ENCODE measurements around the gene ZMIZ1.
A peak's percentile ranks its signal among the peaks of the same experiment; 100 is the strongest.

The ZMIZ1 gene

DNA sequence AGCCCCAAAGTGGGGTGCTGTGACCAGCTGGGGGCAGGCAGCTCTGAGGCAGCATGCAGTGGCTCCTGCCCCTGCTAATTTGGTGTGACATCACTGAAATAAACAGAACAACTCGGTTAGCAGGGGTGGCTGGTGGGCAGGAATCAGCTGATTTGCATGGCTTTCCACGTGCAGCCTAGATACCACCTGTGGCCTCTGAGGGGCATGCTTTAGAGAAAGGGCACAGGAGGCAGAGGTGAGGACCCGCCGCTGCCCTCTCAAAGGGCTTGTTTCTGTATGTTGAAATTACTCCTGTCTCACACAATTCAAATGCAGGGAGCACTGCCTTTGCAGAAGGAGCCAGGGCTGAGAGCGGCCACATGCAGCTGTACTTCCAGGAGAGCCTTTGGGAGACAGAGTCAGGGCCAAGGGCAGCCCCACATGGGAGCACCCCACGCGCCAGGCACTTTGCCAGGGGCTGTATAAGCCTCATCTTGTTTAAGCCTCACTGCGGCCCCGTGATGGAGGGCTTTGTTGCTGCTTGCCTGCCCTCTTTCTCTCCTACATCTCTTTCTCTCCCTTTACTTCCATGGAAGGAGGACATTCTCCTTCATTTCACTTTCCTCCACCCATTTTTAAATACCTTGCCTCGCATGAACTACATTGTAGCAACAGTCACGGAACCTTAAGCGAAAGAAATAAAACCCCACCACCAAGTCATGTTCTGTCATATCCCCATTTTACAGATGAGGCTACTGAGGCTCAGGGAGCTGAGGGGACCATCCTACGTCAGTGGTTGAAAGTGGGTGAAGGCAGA lies 137.7 kb downstream of the ZMIZ1 start:
- DNase-seq (ENCODE audit: low read depth): no peak

DNA sequence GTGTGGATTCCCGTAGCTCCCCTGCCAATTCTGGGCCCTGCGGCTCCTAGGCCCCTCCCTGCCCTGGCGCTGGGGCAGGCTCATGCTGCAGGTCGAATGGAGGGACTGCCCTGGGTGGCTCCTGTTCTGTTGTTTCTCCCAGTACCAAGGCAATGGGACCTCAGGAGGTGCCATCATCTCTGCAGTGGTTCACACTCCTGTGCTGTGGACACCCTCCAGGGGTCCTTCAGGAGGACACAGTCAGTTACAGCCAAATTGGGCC lies 138.3 kb downstream of the ZMIZ1 start:
- DNase-seq (ENCODE audit: low read depth): no peak

DNA sequence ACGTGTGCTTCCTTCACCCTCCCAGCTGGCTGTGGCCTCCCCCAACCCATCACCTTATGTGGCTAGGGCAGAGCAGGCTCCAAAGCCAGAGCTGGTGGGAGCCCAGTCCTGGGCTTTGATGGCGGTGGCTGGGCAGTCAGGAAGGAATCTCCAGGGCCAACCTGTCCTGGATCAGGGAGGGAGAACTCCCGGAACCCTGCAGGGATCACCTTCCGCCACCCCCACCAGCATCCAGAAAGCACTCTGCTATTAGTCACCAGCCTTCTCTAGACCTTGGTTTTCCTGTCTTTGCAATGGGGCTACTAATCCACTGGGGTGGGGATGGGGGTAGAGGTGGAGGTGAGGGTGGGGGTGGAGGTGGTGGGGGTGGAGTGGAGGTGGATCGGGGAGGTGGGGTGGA lies 139.0 kb downstream of the ZMIZ1 start:
- no peak for DNase-seq (ENCODE audit: low read depth)

DNA sequence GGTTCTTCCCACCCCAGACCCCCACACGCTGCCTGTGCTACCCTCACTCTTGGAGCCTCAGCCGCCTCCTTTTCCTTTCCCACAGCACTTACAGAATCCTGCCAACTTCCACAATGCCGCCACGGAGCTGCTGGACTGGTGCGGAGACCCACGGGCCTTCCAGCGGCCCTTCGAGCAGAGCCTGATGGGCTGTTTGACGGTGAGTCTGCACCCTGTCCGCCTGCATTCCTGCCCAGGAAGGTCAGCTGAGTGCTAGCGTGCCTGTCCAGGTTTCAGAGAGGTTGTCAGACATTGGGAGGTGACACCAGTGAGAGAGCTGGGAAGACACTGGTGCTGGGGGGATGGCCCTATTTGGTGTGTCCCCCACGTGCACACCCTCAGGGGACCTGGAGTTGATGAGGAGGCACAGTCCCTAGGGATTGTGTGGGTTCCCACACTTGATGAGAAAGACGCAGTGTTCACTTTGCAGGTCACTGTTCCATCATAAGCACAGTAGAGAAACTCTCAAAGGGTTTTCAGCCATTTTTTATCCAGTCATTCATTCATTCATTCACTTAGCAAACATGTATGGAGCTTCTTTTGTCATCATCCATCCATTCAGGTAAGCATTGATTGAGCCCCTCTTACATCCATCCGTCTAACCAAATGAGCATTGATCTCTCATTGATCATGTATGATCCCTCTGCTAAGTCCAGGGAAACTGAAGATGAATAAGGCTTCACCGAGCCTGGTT lies 139.7 kb downstream of the ZMIZ1 start:
- no peak for DNase-seq (ENCODE audit: low read depth)

DNA sequence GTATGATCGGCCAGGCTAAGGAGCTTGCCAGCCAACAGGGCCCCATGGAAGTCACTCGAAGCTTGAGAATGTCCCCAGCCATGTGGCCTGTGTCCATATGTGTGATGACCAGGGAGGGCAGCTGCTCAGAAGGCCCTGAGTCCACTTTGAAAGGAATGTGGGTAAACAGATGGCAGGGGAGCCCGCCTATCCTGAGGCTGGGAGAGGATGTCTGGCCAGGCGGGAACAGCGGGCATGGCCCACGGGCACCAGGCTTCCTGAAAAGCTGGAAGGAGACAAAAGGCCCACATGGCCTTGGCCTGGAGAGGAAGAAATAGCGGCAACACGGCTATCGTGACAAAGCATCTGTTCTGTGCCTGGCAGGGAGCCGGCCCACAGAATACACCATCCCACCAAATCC lies 140.6 kb downstream of the ZMIZ1 start:
- no peak for DNase-seq (ENCODE audit: low read depth)

DNA sequence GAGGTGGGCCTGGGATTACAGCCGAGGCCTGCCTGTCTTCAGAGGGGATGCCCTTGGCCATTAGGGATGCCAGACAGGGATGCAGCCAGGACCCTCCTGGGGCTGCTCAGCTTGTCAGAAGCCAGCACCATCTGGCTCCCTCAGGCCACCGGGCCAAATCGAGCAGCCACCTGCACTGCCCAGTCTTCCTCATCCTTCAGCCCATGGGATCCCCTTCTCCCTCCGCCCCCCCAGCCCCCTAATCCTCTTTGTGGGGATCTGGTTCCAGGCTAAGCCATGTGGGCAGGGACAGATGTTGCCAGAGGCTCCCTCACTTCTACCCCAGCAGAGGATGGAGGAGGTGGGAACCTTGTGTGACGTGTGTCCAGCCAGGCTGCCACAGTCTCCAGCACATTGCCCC lies 141.1 kb downstream of the ZMIZ1 start:
- DNase-seq (ENCODE audit: low read depth): no peak

DNA sequence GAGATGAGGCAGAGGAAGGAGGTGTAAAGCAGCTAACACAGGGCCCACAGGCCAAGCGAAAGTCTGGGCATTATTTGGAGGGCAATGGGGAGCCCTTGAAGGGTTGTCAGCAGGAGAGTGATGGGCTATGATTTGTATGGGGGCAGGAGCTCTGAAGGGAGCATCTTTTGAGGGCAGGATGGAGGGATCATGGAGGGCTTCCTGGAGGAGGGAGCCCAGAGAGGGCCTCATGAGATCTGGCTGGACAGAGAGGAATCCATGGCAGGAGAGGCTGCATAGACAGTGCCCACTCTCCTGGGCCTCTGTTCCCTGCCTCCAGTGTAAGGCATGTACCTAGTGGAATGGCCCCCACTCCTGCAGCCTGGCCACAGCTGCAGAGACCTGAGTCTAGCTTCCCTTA lies 141.9 kb downstream of the ZMIZ1 start:
- no peak for DNase-seq (ENCODE audit: low read depth)

DNA sequence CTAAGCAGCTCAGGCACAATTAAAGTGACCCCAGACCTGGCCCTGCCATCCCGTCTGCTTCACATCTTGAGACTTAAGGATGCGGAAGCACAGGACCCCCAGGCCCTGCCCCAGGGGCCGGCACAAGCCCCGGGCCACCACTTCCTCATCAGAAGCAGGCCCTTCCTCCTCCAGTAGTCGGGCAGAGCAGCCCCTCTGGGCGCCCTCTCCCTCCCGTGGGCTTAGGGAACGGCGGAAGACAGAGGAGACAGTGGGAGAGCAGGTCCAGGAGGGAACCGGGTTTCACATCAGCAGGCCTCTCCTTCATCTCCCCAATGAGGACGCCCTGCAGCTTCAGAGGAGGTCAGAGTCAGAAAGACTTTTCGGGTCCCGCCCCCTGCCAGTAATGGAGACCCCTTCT lies 142.8 kb downstream of the ZMIZ1 start:
- DNase-seq (ENCODE audit: low read depth): no peak

DNA sequence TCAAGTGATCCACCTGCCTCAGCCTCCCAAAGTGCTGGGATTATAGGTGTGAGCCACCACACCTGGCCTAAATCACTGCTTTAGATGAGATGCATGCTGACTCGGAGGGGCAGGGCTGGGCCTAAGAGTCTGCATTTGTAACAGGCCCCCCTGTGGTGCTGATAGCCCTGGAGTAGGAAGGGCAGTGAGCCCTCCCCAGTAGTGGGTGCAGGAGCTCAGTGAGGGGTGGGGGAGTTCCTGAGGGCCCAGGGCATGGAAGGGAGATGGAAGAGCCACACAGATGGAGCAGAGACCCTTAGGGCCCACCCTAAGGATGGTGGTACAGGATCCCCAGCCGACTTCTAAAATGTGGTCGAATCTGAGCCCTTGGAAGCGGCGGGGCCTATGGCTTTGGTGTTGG lies 146.8 kb downstream of the ZMIZ1 start:
- DNase-seq (ENCODE audit: low read depth): no peak

DNA sequence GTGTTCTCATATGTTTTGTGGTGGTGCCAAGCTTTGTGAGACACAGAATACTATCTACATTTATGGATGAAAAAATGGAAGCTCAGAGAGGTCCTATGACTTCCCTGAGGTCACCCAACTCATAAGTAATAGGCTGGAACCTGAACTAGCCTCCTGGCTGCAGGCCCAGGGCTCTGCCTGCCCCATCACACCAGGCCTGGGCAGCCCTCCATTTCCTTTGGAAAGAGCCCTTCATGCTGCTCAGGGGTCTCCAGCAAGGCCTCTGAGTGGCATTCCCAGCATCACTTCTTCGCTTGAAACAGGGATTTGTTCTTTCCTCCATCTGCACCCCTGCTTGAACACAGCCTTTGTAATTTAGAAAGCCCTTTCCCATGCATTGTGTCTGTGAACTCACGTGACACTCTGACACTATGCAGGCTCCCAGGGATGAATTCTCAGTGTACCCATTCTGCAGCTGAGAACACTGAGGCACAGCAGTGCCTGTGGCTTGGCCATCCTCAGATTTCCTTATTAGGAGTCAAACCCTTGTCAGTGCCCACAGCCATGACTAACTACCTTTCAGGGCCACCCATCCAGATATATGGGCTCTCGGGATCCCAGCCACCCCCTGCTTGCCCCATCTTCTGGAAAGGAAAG lies 150.7 kb downstream of the ZMIZ1 start:
- no peak for DNase-seq (ENCODE audit: low read depth)

DNA sequence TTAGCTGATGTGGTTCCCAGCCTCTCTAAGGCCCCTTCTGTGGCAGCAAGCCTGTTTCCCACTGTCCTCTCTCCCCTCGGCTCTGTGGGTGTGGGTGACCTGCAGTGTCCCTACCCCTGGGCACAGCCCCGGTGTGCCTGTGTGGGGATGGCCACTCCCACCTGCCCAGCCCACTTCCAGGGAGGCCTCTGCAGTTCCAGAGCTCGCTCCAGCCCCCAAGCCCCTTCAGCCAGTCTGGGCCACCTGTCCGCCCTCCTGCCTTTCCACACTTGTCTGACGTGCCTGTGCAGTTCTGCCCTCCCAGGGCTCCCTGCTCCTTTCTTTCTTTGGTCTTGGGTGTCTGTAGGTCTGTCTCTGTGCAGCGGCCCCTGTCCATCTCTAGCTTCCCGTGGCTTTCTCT lies 151.5 kb downstream of the ZMIZ1 start:
- no peak for DNase-seq (ENCODE audit: low read depth)

DNA sequence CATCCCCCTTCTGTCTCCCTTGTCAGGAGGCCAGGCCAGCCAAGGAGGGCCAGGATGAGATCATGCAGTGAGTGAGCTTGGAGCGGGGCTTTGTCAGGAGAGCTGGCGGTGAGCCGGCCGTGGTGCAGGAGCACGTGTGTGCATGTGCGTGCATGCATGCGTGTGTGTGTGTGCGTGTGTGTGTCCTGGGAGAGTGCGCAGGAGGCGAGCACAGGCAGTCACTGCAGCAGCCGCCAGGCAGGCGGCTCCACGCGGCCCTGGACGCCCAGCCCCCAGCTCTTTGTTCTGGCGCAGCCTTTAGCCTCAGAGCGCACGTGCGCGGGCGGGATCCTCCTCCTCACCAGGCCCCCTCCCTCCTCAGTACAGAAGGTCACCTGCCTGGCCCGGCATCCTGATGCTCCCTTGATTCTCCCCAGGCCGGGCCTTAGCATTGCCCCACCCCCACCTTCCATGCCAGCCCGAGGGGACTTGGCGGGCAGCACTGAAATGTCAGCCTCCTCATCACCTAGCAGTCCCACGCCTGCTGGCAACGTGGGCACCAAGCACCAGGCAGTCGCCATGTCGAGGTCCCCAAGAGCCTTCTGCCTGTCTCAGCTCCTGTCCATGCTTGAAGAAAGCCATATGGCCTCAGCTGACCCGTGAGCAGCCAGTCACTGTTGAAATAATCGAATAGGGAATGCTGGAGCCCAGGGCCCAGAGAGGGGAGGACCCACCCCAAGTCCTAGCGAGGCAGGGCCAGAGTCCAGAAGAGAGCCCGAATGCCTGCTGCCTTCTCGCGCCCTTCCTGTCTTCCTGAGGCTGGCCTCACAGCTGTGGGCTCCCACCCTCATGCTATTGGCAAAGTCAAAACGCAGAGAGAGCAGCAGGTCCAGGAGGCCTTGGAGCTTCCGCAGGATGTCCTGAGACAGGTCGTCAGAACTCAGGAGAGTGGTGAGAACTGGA lies 152.6 kb downstream of the ZMIZ1 start:
- DNase-seq (ENCODE audit: low read depth): peak; percentile 79

DNA sequence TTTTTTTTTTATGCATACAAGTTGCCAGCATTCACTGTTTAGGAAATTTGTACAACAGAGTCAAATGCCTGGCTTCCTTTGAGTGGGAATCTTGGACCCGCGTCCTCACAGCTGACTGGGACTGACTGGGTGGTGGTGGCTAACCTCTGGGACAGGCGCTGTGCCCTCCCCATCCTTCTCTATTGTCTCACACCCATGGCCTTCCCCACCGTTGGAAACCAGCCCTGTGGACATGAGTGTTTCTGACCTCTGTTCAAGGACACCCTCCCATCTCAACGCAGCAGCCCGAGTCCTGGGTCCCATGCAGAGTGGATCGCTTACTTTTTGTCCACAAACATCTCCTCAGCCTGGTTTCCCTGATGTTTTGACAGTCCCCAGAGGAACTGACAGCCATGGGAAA lies 153.4 kb downstream of the ZMIZ1 start:
- no peak for DNase-seq (ENCODE audit: low read depth)

DNA sequence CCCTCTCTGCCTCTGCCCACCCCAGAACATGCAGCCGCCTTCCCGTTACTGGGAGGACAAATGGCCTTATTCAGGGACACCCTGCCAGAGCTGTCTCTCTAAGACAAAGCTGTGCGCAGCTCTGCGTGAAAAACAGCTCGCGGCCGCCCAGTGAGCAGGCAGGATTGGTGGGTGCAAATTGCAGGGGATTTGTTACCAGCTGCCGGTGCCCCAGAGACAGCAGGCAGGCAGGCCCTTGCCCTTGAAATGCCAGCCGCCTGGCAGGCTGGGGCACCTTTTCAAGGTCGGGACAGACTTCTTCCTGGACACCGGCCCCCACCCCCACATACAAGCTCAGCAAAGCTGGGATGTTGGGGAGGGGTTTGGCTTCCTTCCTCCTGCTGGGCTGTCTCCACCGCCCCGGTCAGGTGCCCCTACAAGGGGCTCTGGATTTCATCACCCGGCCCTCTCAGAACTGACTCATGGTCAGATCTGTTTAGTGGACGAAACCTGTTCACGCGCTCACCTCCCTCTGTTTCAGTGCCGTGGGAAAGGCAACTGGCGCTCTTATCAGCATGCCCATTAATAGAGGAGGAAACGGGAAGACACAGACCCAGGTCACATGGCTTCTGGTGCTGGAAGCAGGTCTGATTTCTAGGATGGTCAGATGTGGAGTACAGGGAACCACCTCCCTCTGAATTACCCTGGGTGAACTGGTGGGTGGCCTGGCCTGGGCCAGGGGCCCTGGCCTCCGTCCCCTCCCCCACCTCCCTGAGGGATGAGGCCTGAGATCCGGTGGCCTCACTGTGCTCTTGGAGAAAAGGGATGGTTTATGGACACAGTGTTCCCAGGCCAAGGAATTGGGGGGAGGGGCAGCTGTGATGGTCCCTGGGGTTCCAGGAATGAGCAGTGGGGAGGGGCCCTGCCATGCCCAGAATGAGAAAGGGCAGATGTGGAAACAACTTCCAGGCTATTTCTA lies 154.6 kb downstream of the ZMIZ1 start:
- peak; percentile 79 for DNase-seq (ENCODE audit: low read depth)

DNA sequence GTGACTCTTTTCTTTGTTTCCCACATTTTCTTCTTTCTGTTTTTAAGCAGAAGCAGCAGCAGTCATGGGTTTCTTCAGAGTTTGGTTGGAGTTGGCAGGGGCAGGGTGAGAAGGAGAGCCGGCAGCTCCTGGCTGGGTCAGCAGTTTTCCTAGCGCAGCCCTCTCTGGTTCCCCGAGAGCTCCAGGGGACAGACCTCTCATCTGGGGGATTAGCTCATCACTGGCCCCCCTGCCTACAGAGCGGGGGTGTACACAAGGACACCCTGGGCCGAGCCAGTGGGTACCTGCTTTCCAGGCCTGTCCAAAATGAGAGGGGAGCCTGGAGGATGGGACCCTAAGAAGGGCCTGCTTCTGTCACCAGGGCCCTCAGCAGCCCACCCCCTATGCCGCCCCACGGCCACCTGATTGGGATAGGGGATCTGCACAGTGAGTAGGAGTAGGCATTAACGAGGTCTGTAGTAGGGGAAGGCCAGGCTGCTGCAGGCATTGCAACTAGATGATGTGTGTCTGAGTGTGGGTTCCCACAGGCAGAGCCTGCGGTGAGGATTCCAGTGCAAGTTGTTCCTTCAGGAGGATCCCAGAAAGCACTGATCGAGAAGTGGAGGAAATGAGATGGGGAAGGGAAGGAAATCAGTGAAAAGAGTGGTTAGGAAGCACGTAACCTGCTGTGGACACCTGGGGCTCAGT lies 155.6 kb downstream of the ZMIZ1 start:
- DNase-seq (ENCODE audit: low read depth): no peak

DNA sequence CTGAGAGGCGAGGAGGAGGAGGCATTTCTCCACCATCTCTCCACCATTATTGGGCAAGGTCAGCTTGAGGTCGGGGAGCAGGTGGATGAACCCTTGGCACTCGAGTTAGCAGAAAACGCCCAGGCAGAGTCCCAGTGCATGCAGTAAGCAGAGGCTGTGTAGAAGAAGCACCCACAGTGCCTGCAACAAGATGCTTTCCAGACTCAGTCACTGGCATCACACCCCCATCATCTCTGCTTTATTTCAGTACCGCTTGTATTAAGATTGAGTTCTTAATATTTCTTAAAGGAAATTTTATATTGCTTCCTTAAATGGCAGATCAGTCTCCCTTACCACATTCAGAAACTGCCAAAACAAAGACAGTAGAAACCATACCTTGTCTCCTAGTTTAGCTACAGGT lies 156.2 kb downstream of the ZMIZ1 start:
- DNase-seq (ENCODE audit: low read depth): no peak

DNA sequence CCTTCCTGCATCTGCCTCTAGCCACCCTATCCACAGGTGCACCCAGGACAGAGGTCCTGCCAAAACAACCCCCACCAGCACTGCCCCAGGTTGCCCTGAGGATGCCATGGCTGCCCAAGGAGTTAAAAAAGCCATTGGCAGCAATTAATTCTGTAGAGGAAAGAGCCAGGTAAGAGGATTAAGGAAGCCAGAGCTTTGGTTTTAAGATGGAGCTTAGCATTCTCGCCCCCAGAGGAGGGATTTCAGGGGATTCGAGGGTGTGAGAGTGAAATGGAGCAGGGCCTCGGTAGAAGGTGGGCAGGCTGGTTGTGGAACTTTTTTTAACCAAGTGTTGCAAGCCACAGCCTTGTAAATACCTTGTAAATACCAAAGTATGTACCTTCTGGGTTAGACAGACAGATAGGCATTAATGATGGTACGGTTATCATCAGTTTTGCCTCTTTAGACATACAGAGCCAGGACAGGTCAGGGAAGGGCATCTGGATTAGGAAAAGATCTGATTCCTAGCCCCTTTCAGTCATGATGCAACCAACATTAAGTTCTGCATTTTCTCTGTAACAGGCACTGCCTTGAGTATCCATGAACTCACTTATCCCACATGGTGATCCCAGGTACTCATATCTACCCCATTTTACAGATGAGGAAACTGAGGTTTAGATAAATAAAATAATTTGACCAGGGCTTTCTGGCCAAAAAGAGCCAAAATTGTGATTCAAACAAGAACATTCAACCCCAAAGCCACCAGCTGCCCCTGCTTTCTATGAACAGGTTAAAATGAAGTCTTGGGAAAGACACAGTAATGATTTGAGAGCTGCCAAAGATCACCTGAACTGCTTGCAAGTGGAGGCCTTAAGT lies 157.9 kb downstream of the ZMIZ1 start:
- no peak for DNase-seq (ENCODE audit: low read depth)

DNA sequence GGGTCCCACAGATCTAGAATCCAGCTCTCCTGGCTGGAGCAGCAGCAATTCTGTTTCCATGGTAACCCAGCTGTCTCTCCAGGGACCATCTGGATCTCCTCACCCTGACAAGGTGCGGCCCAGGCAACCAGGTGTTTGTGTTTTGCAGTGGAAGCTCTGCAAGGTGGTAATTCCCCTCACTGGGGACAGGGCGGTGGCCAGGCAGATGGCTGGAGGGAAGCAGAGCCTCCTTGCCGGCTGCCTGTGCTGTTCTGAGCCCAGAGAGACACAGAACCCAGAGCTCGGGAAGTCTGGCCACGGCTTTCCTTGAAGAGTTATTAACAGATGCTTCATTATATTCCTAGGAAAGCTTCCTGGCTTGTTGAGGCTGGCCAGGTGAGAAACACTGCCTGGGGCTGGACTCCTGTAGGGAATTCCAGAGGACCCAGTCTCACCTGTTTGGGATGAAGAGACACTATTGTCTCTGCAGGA lies 160.3 kb downstream of the ZMIZ1 start:
- DNase-seq (ENCODE audit: low read depth): no peak

DNA sequence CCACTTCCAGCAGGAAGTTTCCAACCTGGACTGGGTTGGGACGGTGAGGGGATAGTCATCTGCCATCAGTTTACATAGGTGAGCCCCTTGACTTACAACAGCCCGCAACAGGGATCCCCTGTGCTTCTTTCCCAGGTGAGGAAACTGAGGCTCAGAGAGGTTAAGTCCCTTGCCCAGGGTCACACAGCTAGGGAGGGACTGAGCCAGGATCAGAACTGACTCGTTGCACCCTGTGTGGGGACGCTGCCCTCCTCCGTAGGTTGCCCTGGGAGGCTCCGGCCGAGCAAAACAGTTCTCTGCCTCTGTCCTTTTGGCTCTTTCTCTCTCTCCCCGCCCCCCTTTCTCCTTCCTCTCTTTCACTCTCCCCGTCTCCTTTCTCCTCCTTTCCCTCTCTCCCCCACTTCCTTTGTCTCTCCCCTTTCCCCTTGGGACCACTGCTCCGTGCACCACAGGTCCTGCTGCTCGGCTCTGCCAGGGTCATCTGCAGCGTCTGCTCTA lies 161.1 kb downstream of the ZMIZ1 start:
- DNase-seq (ENCODE audit: low read depth): no peak

All from iris pigment epithelial cell (primary cell).